NT2/D1 (cell line): Measurements from ENCODE around the gene WDR87.

ENCODE experiments used
- DNase-seq: peaks from one replicate; pipeline ENCODE4 v3.0.0-alpha.2; 2011; ENCODE audit warnings: low read depth, low spot score
- H3K27me3 ChIP-seq: 2 replicates; pipeline ENCODE4 v1.6.0; 2011; ENCODE audit warnings: mild to moderate bottlenecking; ENCODE audit not compliant: insufficient read length, insufficient read depth
- H3K36me3 ChIP-seq: 2 replicates; pipeline ENCODE4 v1.6.1; 2011; ENCODE audit warnings: mild to moderate bottlenecking, low read length, mixed read lengths; ENCODE audit not compliant: insufficient read depth, insufficient read length
- H3K4me1 ChIP-seq: 2 replicates; pipeline ENCODE4 v1.5.1; 2011; ENCODE audit not compliant: insufficient read depth, insufficient read length
- H3K4me3 ChIP-seq: 2 replicates; pipeline ENCODE4 v1.5.1; 2011; ENCODE audit warnings: low read depth; ENCODE audit not compliant: insufficient read length
- H3K9ac ChIP-seq: 2 replicates; pipeline ENCODE4 v1.6.0; 2011; ENCODE audit warnings: low read depth; ENCODE audit not compliant: insufficient read length
- H3K9me3 ChIP-seq: 2 replicates; pipeline ENCODE4 v1.5.1; 2011; ENCODE audit warnings: mild to moderate bottlenecking, low read length; ENCODE audit not compliant: insufficient read depth
- SUZ12 ChIP-seq: IDR thresholded peaks from 2 replicates; pipeline ENCODE4 v1.6.1; 2011; ENCODE audit not compliant: insufficient read length, insufficient read depth; ENCODE audit errors: extremely low read depth
- YY1 ChIP-seq: IDR thresholded peaks from 2 replicates; pipeline ENCODE4 v1.6.1; 2011; ENCODE audit not compliant: insufficient read length, insufficient read depth
- ZNF274 ChIP-seq: IDR thresholded peaks from 2 replicates; pipeline ENCODE4 v1.6.1; 2011; ENCODE audit warnings: mild to moderate bottlenecking, low read depth, low read length

The WDR87 gene

GRCh38 chr19:37950471-37951175, 44.2 kb upstream of the WDR87 start:
- Histone ChIP-seq H3K36me3 (peaks cover 3% of the 10 kb centered on the region), H3K4me1 (peaks cover 2% of the 10 kb centered on the region), H3K9ac (no peak overlapping the region), H3K4me3 (no peak overlapping the region), H3K9me3 (no peaks in the 10 kb centered on the region), H3K27me3 (no peaks in the 10 kb centered on the region)
- TF ChIP-seq ZNF274: no peak
- TF ChIP-seq YY1: no peak
- no peak for TF ChIP-seq SUZ12
- DNase-seq: no peak

GRCh38 chr19:37948362-37948761, 42.0 kb upstream of the WDR87 start:
- H3K9ac ChIP-seq: no peak overlapping the region
- TF ChIP-seq ZNF274 (no peak), YY1 (no peak), SUZ12 (no peak)
- DNase-seq: no peak
- H3K4me1 ChIP-seq: no peaks in the 10 kb centered on the region
- no peaks in the 10 kb centered on the region for H3K27me3 ChIP-seq
- no peak overlapping the region for H3K4me3 ChIP-seq
- peaks cover 3% of the 10 kb centered on the region for H3K36me3 ChIP-seq
- H3K9me3 ChIP-seq: no peaks in the 10 kb centered on the region

- no peak overlapping the region for H3K9ac ChIP-seq
- H3K9me3 ChIP-seq: no peaks in the 10 kb centered on the region
- peaks cover 3% of the 10 kb centered on the region for H3K36me3 ChIP-seq
- no peaks in the 10 kb centered on the region for H3K27me3 ChIP-seq
- DNase-seq: no peak
- no peaks in the 10 kb centered on the region for H3K4me1 ChIP-seq
- H3K4me3 ChIP-seq: no peak overlapping the region
- TF ChIP-seq YY1: no peak
- TF ChIP-seq SUZ12: no peak
- TF ChIP-seq ZNF274: no peak
Observed at GRCh38 chr19:37947778-37948177, 41.4 kb upstream of the WDR87 start.

GRCh38 chr19:37946132-37946531, 39.7 kb upstream of the WDR87 start:
- H3K4me1 ChIP-seq: no peaks in the 10 kb centered on the region
- H3K9me3 ChIP-seq: no peaks in the 10 kb centered on the region
- TF ChIP-seq SUZ12 (no peak), ZNF274 (no peak), YY1 (no peak)
- no peaks in the 10 kb centered on the region for H3K27me3 ChIP-seq
- no peak overlapping the region for H3K9ac ChIP-seq
- H3K36me3 ChIP-seq: peaks cover 3% of the 10 kb centered on the region
- no peak overlapping the region for H3K4me3 ChIP-seq
- no peak for DNase-seq

- Histone ChIP-seq H3K27me3 (no peaks in the 10 kb centered on the region), H3K4me3 (no peak overlapping the region), H3K36me3 (no peaks in the 10 kb centered on the region), H3K9ac (no peak overlapping the region), H3K4me1 (no peaks in the 10 kb centered on the region), H3K9me3 (no peaks in the 10 kb centered on the region)
- TF ChIP-seq YY1: no peak
- no peak for TF ChIP-seq ZNF274
- no peak for TF ChIP-seq SUZ12
- no peak for DNase-seq
Observed at GRCh38 chr19:37943480-37943879, 37.1 kb upstream of the WDR87 start.

DNA sequence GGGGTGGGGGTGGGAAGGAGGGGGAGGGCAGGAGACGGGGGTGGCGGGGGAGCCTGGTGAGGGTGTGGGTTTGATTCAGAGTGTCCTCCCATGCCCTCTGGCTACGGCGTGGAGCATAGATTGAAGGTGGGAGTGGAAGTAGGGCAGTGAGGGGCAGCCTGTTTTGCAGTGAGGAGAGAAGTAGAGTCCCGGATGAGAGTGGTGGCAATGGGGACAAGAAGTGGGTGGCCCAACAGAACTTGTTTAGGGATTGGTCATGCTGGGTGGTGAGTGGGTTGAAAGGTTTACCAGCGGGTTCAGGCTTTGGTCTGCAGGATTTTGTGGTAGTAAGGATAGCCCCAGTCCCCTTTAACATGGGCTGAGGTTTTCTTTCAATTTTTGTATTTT, 36.1 kb upstream of the WDR87 start:
- Histone ChIP-seq H3K36me3 (no peaks in the 10 kb centered on the region), H3K9me3 (no peaks in the 10 kb centered on the region), H3K9ac (no peak overlapping the region), H3K4me3 (no peak overlapping the region), H3K27me3 (no peaks in the 10 kb centered on the region), H3K4me1 (no peaks in the 10 kb centered on the region)
- TF ChIP-seq ZNF274: no peak
- no peak for TF ChIP-seq SUZ12
- no peak for TF ChIP-seq YY1
- no peak for DNase-seq

DNA sequence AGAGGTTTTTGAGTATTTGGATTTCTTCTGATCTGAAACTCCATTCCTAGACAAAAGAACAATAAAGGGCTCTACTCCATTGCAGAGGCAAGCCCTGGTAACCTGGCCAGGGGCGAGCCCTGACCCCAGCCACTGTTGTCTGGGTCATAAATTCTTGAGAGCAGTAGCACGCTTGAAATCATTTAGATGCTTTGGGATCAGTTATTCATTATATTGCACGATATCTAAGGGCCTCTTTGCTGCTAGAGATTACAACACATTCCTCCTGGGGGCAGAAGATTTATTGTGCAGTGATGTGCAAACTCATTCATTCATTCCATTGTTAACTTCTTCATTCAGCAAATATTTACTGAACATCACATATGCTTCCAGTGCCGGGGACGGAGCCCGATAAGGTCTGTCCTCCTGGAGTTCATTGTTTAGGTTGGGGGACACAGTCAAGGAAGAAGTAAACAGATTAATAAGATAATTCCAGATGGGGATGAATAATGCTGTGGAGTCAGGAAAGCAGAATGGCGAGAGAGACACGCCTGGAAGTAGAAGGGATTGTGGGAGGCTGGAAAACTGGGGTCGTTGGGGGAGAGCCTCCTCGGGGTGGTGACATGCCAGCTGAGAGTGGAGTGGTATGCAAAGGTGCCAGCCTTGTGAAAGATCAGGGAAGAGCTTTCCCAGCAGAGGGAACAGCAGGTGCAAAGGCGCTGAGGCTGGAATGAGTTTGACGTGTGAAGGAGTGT, 35.6 kb upstream of the WDR87 start:
- H3K9me3 ChIP-seq: no peaks in the 10 kb centered on the region
- no peak overlapping the region for H3K4me3 ChIP-seq
- no peak for DNase-seq
- no peak overlapping the region for H3K9ac ChIP-seq
- no peaks in the 10 kb centered on the region for H3K36me3 ChIP-seq
- H3K4me1 ChIP-seq: no peaks in the 10 kb centered on the region
- no peaks in the 10 kb centered on the region for H3K27me3 ChIP-seq
- no peak for TF ChIP-seq SUZ12
- TF ChIP-seq ZNF274: no peak
- no peak for TF ChIP-seq YY1
